LNCaP clone FGC (cell line): ENCODE results near the gene TAS1R3.

Experiments
- DNase-seq: peaks from one replicate; pipeline ENCODE4 v3.0.0-alpha.2; 2011; ENCODE audit warnings: low read depth
- H3K4me3 ChIP-seq: 2 replicates; pipeline ENCODE4 v1.5.1; 2011; ENCODE audit warnings: mild to moderate bottlenecking, low read depth, low read length, control low read depth
- CTCF ChIP-seq: IDR thresholded peaks from 2 replicates; pipeline ENCODE4 v1.5.1; 2012; ENCODE audit warnings: mild to moderate bottlenecking; ENCODE audit not compliant: control insufficient read depth, insufficient read depth; ENCODE audit errors: extremely low read depth

TAS1R3 gene

GRCh38 chr1:1359308-1359663 lies 28.2 kb downstream of the TAS1R3 start:
- no peak for TF ChIP-seq CTCF
- no peak for DNase-seq

GRCh38 chr1:1359664-1360468 lies 28.8 kb downstream of the TAS1R3 start:
- no peak overlapping the region for H3K4me3 ChIP-seq
- DNase-seq = no peak
- TF ChIP-seq CTCF = no peak

More at GRCh38 chr1:1359308-1359663, 28.2 kb downstream of the TAS1R3 start:
- no peak overlapping the region for H3K4me3 ChIP-seq

GRCh38 chr1:1360506-1361169 lies 29.6 kb downstream of the TAS1R3 start:
- no peak overlapping the region for H3K4me3 ChIP-seq
- no peak for DNase-seq
- no peak for TF ChIP-seq CTCF

- DNase-seq = no peak
- no peak overlapping the region for H3K4me3 ChIP-seq
- TF ChIP-seq CTCF = no peak
Measured at GRCh38 chr1:1361233-1361981, 30.3 kb downstream of the TAS1R3 start.

GRCh38 chr1:1361982-1362423 lies 30.9 kb downstream of the TAS1R3 start:
- no peak for TF ChIP-seq CTCF
- H3K4me3 ChIP-seq = no peak overlapping the region
- DNase-seq = no peak

GRCh38 chr1:1364266-1364665 lies 33.2 kb downstream of the TAS1R3 start:
- no peak for DNase-seq
- H3K4me3 ChIP-seq = no peak overlapping the region
- no peak for TF ChIP-seq CTCF
